Measurements from ENCODE around the gene RASA2. TPM values are rescaled to one million over a fixed set of nuclear protein-coding genes. Genes with fewer than 3 reads are reported as not detected.

Gene RASA2
- total and polyA plus RNA-seq, 2 experiments from 2014 or later = 16.6 to 28.6 TPM

DNA sequence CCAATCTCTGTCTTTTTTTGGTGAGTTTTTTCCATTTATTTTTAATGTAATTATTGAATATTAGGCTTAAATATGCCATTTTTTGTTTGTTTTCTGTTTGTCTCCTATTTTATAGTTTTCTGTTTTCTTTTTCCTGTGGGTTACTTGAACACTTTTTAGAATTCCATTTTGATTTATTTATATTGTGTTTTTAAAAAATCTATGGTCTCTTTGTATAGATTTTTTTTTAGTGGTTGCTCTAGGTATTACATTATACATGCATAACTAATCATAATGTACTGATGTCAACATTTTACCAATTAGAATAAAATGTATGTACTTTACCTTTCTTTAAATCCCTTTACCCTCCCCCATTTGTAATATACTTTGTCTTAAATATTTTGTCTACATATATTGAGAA lies 56.2 kb downstream of the RASA2 start:
- Histone ChIP-seq H3K4me2 (no peak overlapping the region), H3K9me2 (ENCODE audit: insufficient read depth) (no peaks in the 10 kb centered on the region), H3K79me2 (replicated peaks; ENCODE audit: insufficient read depth) (peaks cover 7% of the 10 kb centered on the region; the same call in 1 of the 2 replicates), H3K36me3 (ENCODE audit: insufficient read depth) (no peaks in the 10 kb centered on the region), H3K4me3 (no peak overlapping the region), H3K27ac (ENCODE audit: low read depth) (no peak overlapping the region), H3F3A (replicated peaks; ENCODE audit: low read depth) (no peaks in the 10 kb centered on the region), H3K4me1 (ENCODE audit: insufficient read depth) (no peaks in the 10 kb centered on the region), H4K20me1 (replicated peaks; ENCODE audit: insufficient read depth) (no peaks in the 10 kb centered on the region), H3K27me3 (ENCODE audit: insufficient read depth) (no peaks in the 10 kb centered on the region), H2AFZ (no peak overlapping the region)
- Mint-ChIP-seq H3K9me3 (no peaks in the 10 kb centered on the region), H3K4me1 (no peaks in the 10 kb centered on the region), H3K27me3 (ENCODE audit: insufficient read depth, low read depth, poor library complexity) (peaks cover 1% of the 10 kb centered on the region), H3K4me3 (no peak overlapping the region), H3K36me3 (ENCODE audit: low read depth) (peaks cover 43% of the 10 kb centered on the region), H3K27ac (no peak overlapping the region)
- no peak for TF ChIP-seq ZNF462 (CRISPR knock-in tag; IDR thresholded peaks at IDR 0.05)
- TF ChIP-seq ZNF331 (CRISPR knock-in tag; IDR thresholded peaks at IDR 0.05; ENCODE audit: low read depth) = no peak
- TF ChIP-seq CREB1 (CRISPR knock-in tag; IDR thresholded peaks at IDR 0.05; ENCODE audit: low read depth) = no peak
- TF ChIP-seq ZNF114 (CRISPR knock-in tag; IDR thresholded peaks at IDR 0.05) = no peak
- TF ChIP-seq ETS1 (IDR thresholded peaks at IDR 0.05) = no peak
- TF ChIP-seq EZH2phosphoT487 (IDR thresholded peaks at IDR 0.05; ENCODE audit: unreplicated experiment) = no peak
- DNase-seq (ENCODE audit: low spot score) (no peak), ATAC-seq (no peak)

Data from GM23338 (cell line).